HepG2 (cell line): ENCODE measurements around the gene RPP21. TPM values are rescaled to one million over a fixed set of nuclear protein-coding genes. Genes with fewer than 3 reads are reported as not detected.
A peak's percentile ranks its signal among the peaks of the same experiment; 100 is the strongest.

ENCODE experiments used
- BRCA1 ChIP-seq: sonication (generic); formaldehyde crosslinking; IDR thresholded peaks from 2 replicates; pipeline ENCODE4 v1.4.0; 2020; ENCODE audit warnings: missing genetic modification reagents
- CEBPZ ChIP-seq: IDR thresholded peaks from 2 replicates; pipeline ENCODE4 v1.6.1; 2012; ENCODE audit warnings: low read length, improper control_type of control experiment
- CENPT ChIP-seq: sonication (generic); formaldehyde crosslinking; IDR thresholded peaks from 2 replicates; pipeline ENCODE4 v1.8.0; 2022; ENCODE audit warnings: low read depth, mild to moderate bottlenecking, moderate library complexity, missing genetic modification reagents
- CREM ChIP-seq, 2 experiments: sonication (generic) in 1 of 2; formaldehyde crosslinking in 1 of 2; IDR thresholded peaks; 2 replicates each; pipeline versions ENCODE4 v1.4.0 to v1.6.1; 2016 to 2020; ENCODE audit warnings: antibody characterized with exemption in 1 of 2, mild to moderate bottlenecking in 1 of 2, missing genetic modification reagents in 1 of 2
- DPF2 ChIP-seq: sonication (generic); formaldehyde crosslinking; IDR thresholded peaks from 2 replicates; pipeline ENCODE4 v1.4.0; 2020; ENCODE audit warnings: mild to moderate bottlenecking, low read depth, missing genetic modification reagents, borderline replicate concordance
- ELF1 ChIP-seq: sonication (generic); formaldehyde crosslinking; IDR thresholded peaks from 2 replicates; pipeline ENCODE4 v1.4.0; 2020; ENCODE audit warnings: missing genetic modification reagents
- FOXA3 ChIP-seq: IDR thresholded peaks from 2 replicates; pipeline ENCODE4 v1.6.1; 2016; ENCODE audit warnings: missing genetic modification reagents, missing compliant biosample characterization
- GABPA ChIP-seq, 2 experiments: IDR thresholded peaks; 2 replicates each; pipeline ENCODE4 v1.6.1; 2011 to 2016; ENCODE audit warnings: low read depth in 2 of 2, low read length in 1 of 2, missing biosample characterization in 1 of 2, missing genetic modification characterization in 1 of 2
- JDP2 ChIP-seq: sonication (generic); formaldehyde crosslinking; IDR thresholded peaks from 2 replicates; pipeline ENCODE4 v1.8.1; 2022; ENCODE audit warnings: missing genetic modification reagents, borderline replicate concordance
- KDM3A ChIP-seq: IDR thresholded peaks from 2 replicates; pipeline ENCODE4 v1.6.1; 2018; ENCODE audit warnings: low read depth, missing compliant biosample characterization
- KLF12 ChIP-seq: sonication (generic); formaldehyde crosslinking; IDR thresholded peaks from 2 replicates; pipeline ENCODE4 v1.4.0; 2020; ENCODE audit warnings: missing genetic modification reagents, borderline replicate concordance
- MBNL3 ChIP-seq: fragments of 250-450 bp; sonication (Bioruptor Pico); conservative IDR thresholded peaks from 2 replicates; pipeline ENCODE4 v1.8.0; 2022; ENCODE audit warnings: mild to moderate bottlenecking, inconsistent platforms
- MZF1 ChIP-seq: sonication (generic); formaldehyde crosslinking; IDR thresholded peaks from 2 replicates; pipeline ENCODE4 v1.8.1; 2023; ENCODE audit warnings: mild to moderate bottlenecking, missing genetic modification reagents, borderline replicate concordance
- NR1H2 ChIP-seq: sonication (generic); formaldehyde crosslinking; IDR thresholded peaks from 2 replicates; pipeline ENCODE4 v1.8.1; 2022; ENCODE audit warnings: low read depth, missing genetic modification reagents, borderline replicate concordance
- PCBP2 ChIP-seq: fragments of 200-400 bp; formaldehyde crosslinking; optimal IDR thresholded peaks from 2 replicates; pipeline ENCODE3; 2018; ENCODE audit warnings: low read length, low read depth; ENCODE audit not compliant: poor library complexity, severe bottlenecking
- RCOR2 ChIP-seq: IDR thresholded peaks from 2 replicates; pipeline ENCODE4 v1.6.1; 2016; ENCODE audit warnings: missing biosample characterization, missing genetic modification reagents
- SETDB1 ChIP-seq: sonication (generic); formaldehyde crosslinking; IDR thresholded peaks from 2 replicates; pipeline ENCODE4 v1.5.1; 2020; ENCODE audit warnings: missing genetic modification reagents, mild to moderate bottlenecking, borderline replicate concordance
- TAF15 ChIP-seq: fragments of 200-400 bp; formaldehyde crosslinking; IDR thresholded peaks from one replicate; pipeline ENCODE4 v1.6.1; 2018; ENCODE audit warnings: mild to moderate bottlenecking, low read depth, low read length; ENCODE audit not compliant: poor library complexity, severe bottlenecking
- ZBTB21 ChIP-seq: sonication (generic); formaldehyde crosslinking; IDR thresholded peaks from 2 replicates; pipeline ENCODE4 v1.4.0; 2020; ENCODE audit warnings: missing genetic modification reagents
- ZBTB26 ChIP-seq: IDR thresholded peaks from 2 replicates; pipeline ENCODE4 v1.6.1; 2016; ENCODE audit warnings: missing compliant biosample characterization, missing genetic modification reagents, borderline replicate concordance
- ZBTB7A ChIP-seq: sonication (generic); formaldehyde crosslinking; IDR thresholded peaks from 2 replicates; pipeline ENCODE4 v1.8.0; 2022; ENCODE audit warnings: mild to moderate bottlenecking, missing genetic modification reagents
- ZNF12 ChIP-seq: sonication (generic); formaldehyde crosslinking; IDR thresholded peaks from 2 replicates; pipeline ENCODE4 v1.5.0; 2020; ENCODE audit warnings: missing genetic modification reagents
- ZNF644 ChIP-seq: IDR thresholded peaks from 2 replicates; pipeline ENCODE4 v1.6.1; 2016; ENCODE audit warnings: low read depth
- ZNF672 ChIP-seq: sonication (generic); formaldehyde crosslinking; IDR thresholded peaks from 2 replicates; pipeline ENCODE4 v1.8.1; 2022; ENCODE audit warnings: missing genetic modification reagents
- ZNF773 ChIP-seq: sonication (generic); formaldehyde crosslinking; IDR thresholded peaks from 2 replicates; pipeline ENCODE4 v1.4.0; 2020; ENCODE audit warnings: missing genetic modification reagents, borderline replicate concordance
- ZNF776 ChIP-seq: sonication (generic); formaldehyde crosslinking; IDR thresholded peaks from 2 replicates; pipeline ENCODE4 v1.4.0; 2020; ENCODE audit warnings: mild to moderate bottlenecking, missing genetic modification reagents
- ZNF839 ChIP-seq: sonication (generic); formaldehyde crosslinking; IDR thresholded peaks from 2 replicates; pipeline ENCODE4 v1.4.0; 2020; ENCODE audit warnings: missing genetic modification reagents, mild to moderate bottlenecking, borderline replicate concordance
- polyA plus RNA-seq, 8 experiments: library from polyadenylated mRNA; depleted of rRNA in 3 of 8; stranded (reverse) in 7 of 8; unstranded in 1 of 8; fragments of >200 nt; fragmentation: Illumina TruSeq in 4 of 8; extraction: Trizol in 4 of 8; gene quantifications; 2 replicates each; pipeline versions ENCODE4 v1.2.1 to v1.2.3, GENCODE V29; 2011 to 2016; ENCODE audit warnings: low read depth in 4 of 8, missing spikeins in 1 of 8, mixed read lengths in 1 of 8; ENCODE audit not compliant: insufficient read depth in 1 of 8
- total RNA-seq, 5 experiments: library from RNA; depleted of rRNA; stranded (reverse); fragments of >200 nt; fragmentation: Illumina TruSeq; extraction: Trizol; gene quantifications; 2 replicates each; pipeline ENCODE4 v1.2.3, GENCODE V29; 2016; ENCODE audit warnings: low read depth in 1 of 5

The RPP21 gene
- total and polyA plus RNA-seq, 2 of the 13 experiments (the other 11 are each of a cell fraction or from before 2014, with no cell fraction given): 53.1 to 72.3 TPM

GRCh38 chr6:30327232-30327746 lies 17.7 kb upstream of the RPP21 start (continued):
- TF ChIP-seq GABPA (IDR thresholded peaks at IDR 0.05; ENCODE audit: low read depth, low read length) (no peak), GABPA (CRISPR knock-in tag; IDR thresholded peaks at IDR 0.05; ENCODE audit: low read depth) (no peak; the same call in 1 of the 2 replicates), ZNF644 (CRISPR knock-in tag) (no peak), ELF1 (no peak), KLF12 (CRISPR knock-in tag) (no peak), MZF1 (CRISPR knock-in tag) (0 out of 2 replicates have a peak, but pooled peaks have one; percentile 16), ZNF672 (CRISPR knock-in tag) (no peak), ZNF839 (CRISPR knock-in tag) (no peak; the same call in 1 of the 2 replicates), PCBP2 (no peak), MBNL3 (CRISPR knock-in tag) (no peak), BRCA1 (CRISPR knock-in tag) (no peak), ZBTB7A (peak; percentile 81), ZNF776 (CRISPR knock-in tag) (0 out of 2 replicates have a peak, but pooled peaks have one; percentile 2), ZBTB21 (CRISPR knock-in tag) (peak; percentile 95), CEBPZ (no peak), SETDB1 (CRISPR knock-in tag) (no peak), NR1H2 (CRISPR knock-in tag) (peak; percentile 85; the same call in 1 of the 2 replicates), DPF2 (no peak), CENPT (CRISPR knock-in tag) (no peak), RCOR2 (no peak), ZNF773 (CRISPR knock-in tag) (no peak), ZNF12 (CRISPR knock-in tag) (peak; percentile 68; the same call in 1 of the 2 replicates), TAF15 (no peak), ZBTB26 (CRISPR knock-in tag) (0 out of 2 replicates have a peak, but pooled peaks have one; percentile 20), JDP2 (CRISPR knock-in tag) (no peak), KDM3A (CRISPR knock-in tag) (peak; percentile 9; the same call in 1 of the 2 replicates), CREM (IDR thresholded peaks at IDR 0.05) (peak; percentile 40; the same call in 1 of the 2 replicates), CREM (CRISPR knock-in tag; IDR thresholded peaks at IDR 0.05) (no peak), FOXA3 (CRISPR knock-in tag) (no peak)
